ENCODE measurements around the gene GFPT1. TPM values are rescaled to one million over a fixed set of nuclear protein-coding genes. Genes with fewer than 3 reads are reported as not detected.

GFPT1 gene
- total and polyA plus RNA-seq, 2 experiments from 2014 or later: 60.8 to 62.0 TPM

DNA sequence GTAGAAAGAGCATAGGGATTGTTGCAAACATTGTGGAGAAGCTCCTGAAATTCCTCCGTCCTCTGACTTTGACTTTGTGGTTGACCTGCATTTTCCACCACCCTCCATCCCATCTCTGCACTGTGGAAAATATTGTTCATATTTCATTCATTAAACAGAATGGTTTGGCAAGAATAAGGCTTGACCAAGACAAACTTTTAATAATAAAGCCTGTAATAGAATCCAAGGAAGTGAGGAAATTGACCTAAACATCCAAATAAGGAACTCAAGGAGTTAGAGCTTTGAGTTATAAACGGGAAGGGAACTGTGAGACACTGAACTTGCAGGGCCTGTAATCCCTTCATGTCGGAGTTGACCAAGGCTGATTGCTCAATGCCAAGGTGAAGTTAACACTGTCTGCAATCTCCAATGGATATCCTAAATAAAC, 115.2 kb downstream of the GFPT1 start (continued):
- TF ChIP-seq, protein P1, sequence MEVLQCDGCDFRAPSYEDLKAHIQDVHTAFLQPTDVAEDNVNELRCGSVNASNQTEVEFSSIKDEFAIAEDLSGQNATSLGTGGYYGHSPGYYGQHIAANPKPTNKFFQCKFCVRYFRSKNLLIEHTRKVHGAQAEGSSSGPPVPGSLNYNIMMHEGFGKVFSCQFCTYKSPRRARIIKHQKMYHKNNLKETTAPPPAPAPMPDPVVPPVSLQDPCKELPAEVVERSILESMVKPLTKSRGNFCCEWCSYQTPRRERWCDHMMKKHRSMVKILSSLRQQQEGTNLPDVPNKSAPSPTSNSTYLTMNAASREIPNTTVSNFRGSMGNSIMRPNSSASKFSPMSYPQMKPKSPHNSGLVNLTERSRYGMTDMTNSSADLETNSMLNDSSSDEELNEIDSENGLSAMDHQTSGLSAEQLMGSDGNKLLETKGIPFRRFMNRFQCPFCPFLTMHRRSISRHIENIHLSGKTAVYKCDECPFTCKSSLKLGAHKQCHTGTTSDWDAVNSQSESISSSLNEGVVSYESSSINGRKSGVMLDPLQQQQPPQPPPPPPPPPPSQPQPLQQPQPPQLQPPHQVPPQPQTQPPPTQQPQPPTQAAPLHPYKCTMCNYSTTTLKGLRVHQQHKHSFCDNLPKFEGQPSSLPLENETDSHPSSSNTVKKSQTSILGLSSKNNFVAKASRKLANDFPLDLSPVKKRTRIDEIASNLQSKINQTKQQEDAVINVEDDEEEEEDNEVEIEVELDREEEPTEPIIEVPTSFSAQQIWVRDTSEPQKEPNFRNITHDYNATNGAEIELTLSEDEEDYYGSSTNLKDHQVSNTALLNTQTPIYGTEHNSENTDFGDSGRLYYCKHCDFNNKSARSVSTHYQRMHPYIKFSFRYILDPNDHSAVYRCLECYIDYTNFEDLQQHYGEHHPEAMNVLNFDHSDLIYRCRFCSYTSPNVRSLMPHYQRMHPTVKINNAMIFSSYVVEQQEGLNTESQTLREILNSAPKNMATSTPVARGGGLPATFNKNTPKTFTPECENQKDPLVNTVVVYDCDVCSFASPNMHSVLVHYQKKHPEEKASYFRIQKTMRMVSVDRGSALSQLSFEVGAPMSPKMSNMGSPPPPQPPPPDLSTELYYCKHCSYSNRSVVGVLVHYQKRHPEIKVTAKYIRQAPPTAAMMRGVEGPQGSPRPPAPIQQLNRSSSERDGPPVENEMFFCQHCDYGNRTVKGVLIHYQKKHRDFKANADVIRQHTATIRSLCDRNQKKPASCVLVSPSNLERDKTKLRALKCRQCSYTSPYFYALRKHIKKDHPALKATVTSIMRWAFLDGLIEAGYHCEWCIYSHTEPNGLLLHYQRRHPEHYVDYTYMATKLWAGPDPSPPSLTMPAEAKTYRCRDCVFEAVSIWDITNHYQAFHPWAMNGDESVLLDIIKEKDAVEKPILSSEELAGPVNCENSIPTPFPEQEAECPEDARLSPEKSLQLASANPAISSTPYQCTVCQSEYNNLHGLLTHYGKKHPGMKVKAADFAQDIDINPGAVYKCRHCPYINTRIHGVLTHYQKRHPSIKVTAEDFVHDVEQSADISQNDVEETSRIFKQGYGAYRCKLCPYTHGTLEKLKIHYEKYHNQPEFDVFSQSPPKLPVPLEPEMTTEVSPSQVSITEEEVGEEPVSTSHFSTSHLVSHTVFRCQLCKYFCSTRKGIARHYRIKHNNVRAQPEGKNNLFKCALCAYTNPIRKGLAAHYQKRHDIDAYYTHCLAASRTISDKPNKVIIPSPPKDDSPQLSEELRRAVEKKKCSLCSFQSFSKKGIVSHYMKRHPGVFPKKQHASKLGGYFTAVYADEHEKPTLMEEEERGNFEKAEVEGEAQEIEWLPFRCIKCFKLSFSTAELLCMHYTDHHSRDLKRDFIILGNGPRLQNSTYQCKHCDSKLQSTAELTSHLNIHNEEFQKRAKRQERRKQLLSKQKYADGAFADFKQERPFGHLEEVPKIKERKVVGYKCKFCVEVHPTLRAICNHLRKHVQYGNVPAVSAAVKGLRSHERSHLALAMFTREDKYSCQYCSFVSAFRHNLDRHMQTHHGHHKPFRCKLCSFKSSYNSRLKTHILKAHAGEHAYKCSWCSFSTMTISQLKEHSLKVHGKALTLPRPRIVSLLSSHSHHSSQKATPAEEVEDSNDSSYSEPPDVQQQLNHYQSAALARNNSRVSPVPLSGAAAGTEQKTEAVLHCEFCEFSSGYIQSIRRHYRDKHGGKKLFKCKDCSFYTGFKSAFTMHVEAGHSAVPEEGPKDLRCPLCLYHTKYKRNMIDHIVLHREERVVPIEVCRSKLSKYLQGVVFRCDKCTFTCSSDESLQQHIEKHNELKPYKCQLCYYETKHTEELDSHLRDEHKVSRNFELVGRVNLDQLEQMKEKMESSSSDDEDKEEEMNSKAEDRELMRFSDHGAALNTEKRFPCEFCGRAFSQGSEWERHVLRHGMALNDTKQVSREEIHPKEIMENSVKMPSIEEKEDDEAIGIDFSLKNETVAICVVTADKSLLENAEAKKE (CRISPR knock-in tag; IDR thresholded peaks at IDR 0.05): no peak
- no peak for TF ChIP-seq EZH2phosphoT487 (IDR thresholded peaks at IDR 0.05; ENCODE audit: unreplicated experiment)
- no peak for TF ChIP-seq STAT1 (IDR thresholded peaks at IDR 0.05; ENCODE audit: unreplicated experiment)

Small RNA genes lying within 50 kb of the gene (small RNA-seq; reads per million reads assigned to genes)
- not detected for gene RF00019 (ENCODE audit: low replicate concordance)

Other genes starting within 250 kb of the GFPT1 start
- gene NFU1, start 50.2 kb upstream of the GFPT1 start, total RNA-seq (2014; rRNA removed; shearing (Covaris generic)): 27.5 and 39.9 TPM in 2 replicates
- 96.7 and 102 TPM in 2 replicates for gene NFU1, start 50.2 kb upstream of the GFPT1 start, polyA plus RNA-seq (2016; fragmentation: Nextera tagmentation; extraction: Ambion mirVana)

All from GM23338 (cell line).